ENCODE results near the gene LCA5L.
A peak's percentile ranks its signal among the peaks of the same experiment; 100 is the strongest.

Gene LCA5L

GRCh38 chr21:39406065-39406464 is 39.5 kb downstream of the LCA5L start:
- H3K27ac ChIP-seq (ENCODE audit: low read depth, low read length), result no peak overlapping the region
- no peak overlapping the region for H3K23ac ChIP-seq (ENCODE audit: low read length)
- no CpG with 5 or more reads among the region's 2 CpGs for WGBS (ENCODE audit: extremely low coverage, insufficient coverage, low lambda C conversion rate)
- no peak overlapping the region for H3K4me2 ChIP-seq (ENCODE audit: low read length)
- H3K18ac ChIP-seq (ENCODE audit: low read length), result no peak overlapping the region
- no peaks in the 10 kb centered on the region for H3K79me1 ChIP-seq (ENCODE audit: low read length)
- no peaks in the 10 kb centered on the region for H3K4me1 ChIP-seq (ENCODE audit: control insufficient read depth, low read depth, low read length)
- no peak overlapping the region for H2AK5ac ChIP-seq (ENCODE audit: low read length)
- H2BK15ac ChIP-seq (replicated peaks; ENCODE audit: low read depth), result no peak overlapping the region
- H3K4me3 ChIP-seq (ENCODE audit: low read length), result no peak overlapping the region
- DNase-seq, result no peak
- no peak overlapping the region for H3K4ac ChIP-seq (ENCODE audit: low read depth, low read length)
- no peaks in the 10 kb centered on the region for H3K27me3 ChIP-seq (ENCODE audit: insufficient read depth, low read length, poor library complexity)
- H3K56ac ChIP-seq (ENCODE audit: low read length), result no peak overlapping the region
- H3K36me3 ChIP-seq (ENCODE audit: control insufficient read depth, insufficient read depth, low read length), result no peaks in the 10 kb centered on the region
- no peak overlapping the region for H2BK5ac ChIP-seq (ENCODE audit: low read length)
- H4K5ac ChIP-seq (ENCODE audit: low read length), result no peak overlapping the region
- H4K8ac ChIP-seq (ENCODE audit: low read depth, low read length), result no peak overlapping the region
- H2BK120ac ChIP-seq (ENCODE audit: low read depth, low read length), result no peak overlapping the region
- H3K79me2 ChIP-seq (ENCODE audit: control insufficient read depth, insufficient read depth, low read length), result no peaks in the 10 kb centered on the region
- no peak overlapping the region for H3K9ac ChIP-seq (ENCODE audit: low read length)

DNA sequence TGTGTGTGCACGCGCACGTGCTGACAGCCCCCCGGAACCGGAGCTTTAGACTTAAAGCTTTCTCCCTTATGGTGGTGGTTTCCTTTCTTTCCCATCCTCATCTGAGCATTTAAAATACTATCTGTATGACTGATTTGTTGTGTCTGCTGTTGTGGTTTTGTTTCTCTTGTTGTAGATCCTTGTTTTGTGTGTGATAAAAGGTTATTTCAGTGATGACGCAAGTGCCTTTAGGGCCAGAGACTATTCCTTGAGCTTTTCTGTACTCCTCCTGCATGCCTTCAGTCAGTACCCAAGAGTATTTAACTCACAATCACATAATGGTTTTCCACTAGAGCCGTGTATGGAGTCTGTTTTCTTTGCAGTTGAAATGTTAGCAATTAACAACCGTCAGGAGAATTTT is 45.4 kb downstream of the LCA5L start:
- Histone ChIP-seq H3K27ac (ENCODE audit: low read depth, low read length) (no peak overlapping the region), H2BK120ac (ENCODE audit: low read depth, low read length) (no peak overlapping the region), H2AK5ac (ENCODE audit: low read length) (no peak overlapping the region), H3K36me3 (ENCODE audit: control insufficient read depth, insufficient read depth, low read length) (no peaks in the 10 kb centered on the region), H3K18ac (ENCODE audit: low read length) (no peak overlapping the region), H3K23ac (ENCODE audit: low read length) (no peak overlapping the region), H3K4me3 (ENCODE audit: low read length) (no peak overlapping the region), H3K9ac (ENCODE audit: low read length) (no peak overlapping the region), H3K4ac (ENCODE audit: low read depth, low read length) (no peak overlapping the region), H3K79me1 (ENCODE audit: low read length) (no peaks in the 10 kb centered on the region), H4K5ac (ENCODE audit: low read length) (no peak overlapping the region), H3K4me1 (ENCODE audit: control insufficient read depth, low read depth, low read length) (no peaks in the 10 kb centered on the region), H2BK5ac (ENCODE audit: low read length) (no peak overlapping the region), H2BK15ac (replicated peaks; ENCODE audit: low read depth) (no peak overlapping the region), H3K79me2 (ENCODE audit: control insufficient read depth, insufficient read depth, low read length) (no peaks in the 10 kb centered on the region), H4K8ac (ENCODE audit: low read depth, low read length) (no peak overlapping the region), H3K4me2 (ENCODE audit: low read length) (no peak overlapping the region), H3K27me3 (ENCODE audit: insufficient read depth, low read length, poor library complexity) (no peaks in the 10 kb centered on the region), H3K56ac (ENCODE audit: low read length) (no peak overlapping the region)
- WGBS (ENCODE audit: extremely low coverage, insufficient coverage, low lambda C conversion rate), result no CpG with 5 or more reads among the region's 8 CpGs
- DNase-seq, result no peak

DNA sequence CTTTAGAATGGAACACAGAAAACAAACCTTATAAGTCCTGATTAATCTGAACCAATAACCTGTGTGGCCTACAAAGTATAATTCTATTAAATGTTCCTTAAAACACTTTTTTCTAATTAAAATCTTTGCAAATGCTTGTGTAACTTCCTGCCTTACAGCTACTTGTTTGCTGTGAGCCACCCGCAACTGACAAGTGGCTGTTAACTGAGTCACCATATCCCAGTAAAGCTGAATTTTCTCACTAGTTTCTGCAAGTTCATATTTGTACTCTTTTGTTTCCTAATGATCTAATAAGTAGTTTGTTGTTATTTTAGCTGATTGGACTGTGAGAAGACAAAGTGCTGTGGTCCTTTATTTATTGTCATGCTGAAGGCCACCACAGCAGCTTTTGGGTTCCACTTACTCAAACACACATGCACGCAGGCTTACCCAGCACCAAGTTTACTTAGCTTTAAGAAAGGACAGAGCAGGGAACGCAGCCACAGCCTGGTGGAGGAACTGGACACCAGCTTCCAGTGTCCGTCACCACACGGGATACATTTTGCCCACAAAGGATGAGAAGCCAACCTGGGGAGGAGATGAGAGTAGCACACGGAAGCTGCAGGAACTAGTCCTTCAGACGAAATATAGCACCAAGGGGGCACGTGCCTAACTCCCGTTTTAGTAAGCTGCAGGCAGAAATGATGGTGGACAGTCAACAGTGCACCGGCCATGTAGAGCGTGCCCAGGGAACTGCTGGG is 47.8 kb downstream of the LCA5L start:
- H3K23ac ChIP-seq (ENCODE audit: low read length), result no peak overlapping the region
- no peak overlapping the region for H3K27ac ChIP-seq (ENCODE audit: low read depth, low read length)
- no peak overlapping the region for H4K8ac ChIP-seq (ENCODE audit: low read depth, low read length)
- H3K4ac ChIP-seq (ENCODE audit: low read depth, low read length), result no peak overlapping the region
- WGBS (ENCODE audit: extremely low coverage, insufficient coverage, low lambda C conversion rate), result no CpG with 5 or more reads among the region's 11 CpGs
- no peaks in the 10 kb centered on the region for H3K79me2 ChIP-seq (ENCODE audit: control insufficient read depth, insufficient read depth, low read length)
- no peak overlapping the region for H2BK120ac ChIP-seq (ENCODE audit: low read depth, low read length)
- no peak for DNase-seq
- no peak overlapping the region for H3K56ac ChIP-seq (ENCODE audit: low read length)
- no peak overlapping the region for H2BK5ac ChIP-seq (ENCODE audit: low read length)
- H3K36me3 ChIP-seq (ENCODE audit: control insufficient read depth, insufficient read depth, low read length), result no peaks in the 10 kb centered on the region
- H3K79me1 ChIP-seq (ENCODE audit: low read length), result no peaks in the 10 kb centered on the region
- H3K9ac ChIP-seq (ENCODE audit: low read length), result no peak overlapping the region
- H3K27me3 ChIP-seq (ENCODE audit: insufficient read depth, low read length, poor library complexity), result no peaks in the 10 kb centered on the region
- no peak overlapping the region for H3K4me3 ChIP-seq (ENCODE audit: low read length)
- H3K18ac ChIP-seq (ENCODE audit: low read length), result no peak overlapping the region
- no peak overlapping the region for H4K5ac ChIP-seq (ENCODE audit: low read length)
- H2BK15ac ChIP-seq (replicated peaks; ENCODE audit: low read depth), result no peak overlapping the region
- no peaks in the 10 kb centered on the region for H3K4me1 ChIP-seq (ENCODE audit: control insufficient read depth, low read depth, low read length)
- no peak overlapping the region for H3K4me2 ChIP-seq (ENCODE audit: low read length)
- H2AK5ac ChIP-seq (ENCODE audit: low read length), result no peak overlapping the region

- Histone ChIP-seq H3K27ac (ENCODE audit: low read depth, low read length) (no peak overlapping the region), H2BK5ac (ENCODE audit: low read length) (no peak overlapping the region), H3K9ac (ENCODE audit: low read length) (no peak overlapping the region), H3K4me3 (ENCODE audit: low read length) (no peak overlapping the region), H2BK15ac (replicated peaks; ENCODE audit: low read depth) (no peak overlapping the region), H3K79me1 (ENCODE audit: low read length) (peaks cover 7% of the 10 kb centered on the region), H3K18ac (ENCODE audit: low read length) (no peak overlapping the region), H4K5ac (ENCODE audit: low read length) (no peak overlapping the region), H3K4me1 (ENCODE audit: control insufficient read depth, low read depth, low read length) (peaks cover 1% of the 10 kb centered on the region), H3K36me3 (ENCODE audit: control insufficient read depth, insufficient read depth, low read length) (no peaks in the 10 kb centered on the region), H3K56ac (ENCODE audit: low read length) (no peak overlapping the region), H3K79me2 (ENCODE audit: control insufficient read depth, insufficient read depth, low read length) (no peaks in the 10 kb centered on the region), H2AK5ac (ENCODE audit: low read length) (no peak overlapping the region), H3K23ac (ENCODE audit: low read length) (no peak overlapping the region), H3K4me2 (ENCODE audit: low read length) (no peak overlapping the region), H4K8ac (ENCODE audit: low read depth, low read length) (no peak overlapping the region), H2BK120ac (ENCODE audit: low read depth, low read length) (no peak overlapping the region), H3K4ac (ENCODE audit: low read depth, low read length) (no peak overlapping the region), H3K27me3 (ENCODE audit: insufficient read depth, low read length, poor library complexity) (no peaks in the 10 kb centered on the region)
- no peak for DNase-seq
- WGBS (ENCODE audit: extremely low coverage, insufficient coverage, low lambda C conversion rate), result no CpG with 5 or more reads among the region's 7 CpGs
Observed at GRCh38 chr21:39392981-39393380, 52.6 kb downstream of the LCA5L start.

- Histone ChIP-seq H3K18ac (ENCODE audit: low read length) (no peak overlapping the region), H3K27me3 (ENCODE audit: insufficient read depth, low read length, poor library complexity) (no peaks in the 10 kb centered on the region), H3K56ac (ENCODE audit: low read length) (no peak overlapping the region), H3K4me3 (ENCODE audit: low read length) (no peak overlapping the region), H3K36me3 (ENCODE audit: control insufficient read depth, insufficient read depth, low read length) (no peaks in the 10 kb centered on the region), H2AK5ac (ENCODE audit: low read length) (no peak overlapping the region), H2BK15ac (replicated peaks; ENCODE audit: low read depth) (no peak overlapping the region), H3K4me2 (ENCODE audit: low read length) (no peak overlapping the region), H3K9ac (ENCODE audit: low read length) (no peak overlapping the region), H3K27ac (ENCODE audit: low read depth, low read length) (no peak overlapping the region), H3K79me1 (ENCODE audit: low read length) (peaks cover 8% of the 10 kb centered on the region), H3K79me2 (ENCODE audit: control insufficient read depth, insufficient read depth, low read length) (no peaks in the 10 kb centered on the region), H2BK120ac (ENCODE audit: low read depth, low read length) (no peak overlapping the region), H4K5ac (ENCODE audit: low read length) (no peak overlapping the region), H2BK5ac (ENCODE audit: low read length) (no peak overlapping the region), H4K8ac (ENCODE audit: low read depth, low read length) (no peak overlapping the region), H3K4me1 (ENCODE audit: control insufficient read depth, low read depth, low read length) (peaks cover 1% of the 10 kb centered on the region), H3K4ac (ENCODE audit: low read depth, low read length) (no peak overlapping the region), H3K23ac (ENCODE audit: low read length) (no peak overlapping the region)
- DNase-seq, result peak; percentile 56
- no CpG with 5 or more reads among the region's 16 CpGs for WGBS (ENCODE audit: extremely low coverage, insufficient coverage, low lambda C conversion rate)
Observed at GRCh38 chr21:39390212-39390765, 55.3 kb downstream of the LCA5L start.

DNA sequence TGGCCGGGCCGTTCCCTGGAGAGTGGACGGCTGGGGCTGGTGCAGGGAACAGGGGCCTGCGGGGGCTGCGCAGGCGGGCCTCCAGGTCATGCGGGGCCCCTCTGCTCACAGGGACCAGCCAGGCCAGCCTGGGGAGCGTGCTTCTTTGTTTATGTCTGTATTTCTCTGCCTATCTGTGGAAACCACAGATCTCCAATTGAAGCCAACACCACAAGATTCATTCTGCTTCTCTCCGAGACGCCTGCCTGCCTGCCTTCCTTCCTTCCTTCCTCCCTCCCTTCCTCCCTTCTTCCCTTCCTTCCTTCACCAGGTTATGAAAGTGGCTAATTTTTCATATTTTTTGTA is 56.8 kb downstream of the LCA5L start:
- Histone ChIP-seq H2AK5ac (ENCODE audit: low read length) (no peak overlapping the region), H2BK5ac (ENCODE audit: low read length) (no peak overlapping the region), H3K79me1 (ENCODE audit: low read length) (peaks cover 8% of the 10 kb centered on the region), H3K79me2 (ENCODE audit: control insufficient read depth, insufficient read depth, low read length) (no peaks in the 10 kb centered on the region), H3K4me2 (ENCODE audit: low read length) (no peak overlapping the region), H3K4ac (ENCODE audit: low read depth, low read length) (no peak overlapping the region), H2BK120ac (ENCODE audit: low read depth, low read length) (no peak overlapping the region), H3K36me3 (ENCODE audit: control insufficient read depth, insufficient read depth, low read length) (no peaks in the 10 kb centered on the region), H2BK15ac (replicated peaks; ENCODE audit: low read depth) (no peak overlapping the region), H3K4me3 (ENCODE audit: low read length) (no peak overlapping the region), H3K18ac (ENCODE audit: low read length) (no peak overlapping the region), H3K4me1 (ENCODE audit: control insufficient read depth, low read depth, low read length) (peaks cover 1% of the 10 kb centered on the region), H3K9ac (ENCODE audit: low read length) (no peak overlapping the region), H4K5ac (ENCODE audit: low read length) (no peak overlapping the region), H3K56ac (ENCODE audit: low read length) (peak overlapping the region; percentile 27), H3K27me3 (ENCODE audit: insufficient read depth, low read length, poor library complexity) (no peaks in the 10 kb centered on the region), H3K23ac (ENCODE audit: low read length) (no peak overlapping the region), H4K8ac (ENCODE audit: low read depth, low read length) (no peak overlapping the region), H3K27ac (ENCODE audit: low read depth, low read length) (no peak overlapping the region)
- DNase-seq, result no peak
- no CpG with 5 or more reads among the region's 10 CpGs for WGBS (ENCODE audit: extremely low coverage, insufficient coverage, low lambda C conversion rate)

Measured in mesendoderm (in vitro differentiated cells).